ENCODE results near the gene SLC6A3.

SLC6A3 gene

GRCh38 chr5:1405539-1406530 is 39.4 kb downstream of the SLC6A3 start:
- TF ChIP-seq CTCF (IDR thresholded peaks at IDR 0.05; ENCODE audit: control insufficient read depth, extremely low read depth, insufficient read depth): no peak
- H3K4me3 ChIP-seq (ENCODE audit: low read depth, low read length): no peak overlapping the region
- DNase-seq (ENCODE audit: low read depth): no peak

- TF ChIP-seq CTCF (IDR thresholded peaks at IDR 0.05; ENCODE audit: control insufficient read depth, extremely low read depth, insufficient read depth): no peak
- no peak for DNase-seq (ENCODE audit: low read depth)
- H3K4me3 ChIP-seq (ENCODE audit: low read depth, low read length): no peak overlapping the region
These were observed 40.1 kb downstream of the SLC6A3 start for GRCh38 chr5:1405121-1405520.

GRCh38 chr5:1404062-1404461 is 41.2 kb downstream of the SLC6A3 start:
- no peak for TF ChIP-seq CTCF (IDR thresholded peaks at IDR 0.05; ENCODE audit: control insufficient read depth, extremely low read depth, insufficient read depth)
- no peak for DNase-seq (ENCODE audit: low read depth)
- no peak overlapping the region for H3K4me3 ChIP-seq (ENCODE audit: low read depth, low read length)

- TF ChIP-seq CTCF (IDR thresholded peaks at IDR 0.05; ENCODE audit: control insufficient read depth, extremely low read depth, insufficient read depth): no peak
- H3K4me3 ChIP-seq (ENCODE audit: low read depth, low read length): no peak overlapping the region
- no peak for DNase-seq (ENCODE audit: low read depth)
These were observed 42.5 kb downstream of the SLC6A3 start for GRCh38 chr5:1402611-1403255.

- no peak for TF ChIP-seq CTCF (IDR thresholded peaks at IDR 0.05; ENCODE audit: control insufficient read depth, extremely low read depth, insufficient read depth)
- H3K4me3 ChIP-seq (ENCODE audit: low read depth, low read length): no peak overlapping the region
- no peak for DNase-seq (ENCODE audit: low read depth)
These were observed 43.6 kb downstream of the SLC6A3 start for GRCh38 chr5:1401536-1402138.

- no peak overlapping the region for H3K4me3 ChIP-seq (ENCODE audit: low read depth, low read length)
- TF ChIP-seq CTCF (IDR thresholded peaks at IDR 0.05; ENCODE audit: control insufficient read depth, extremely low read depth, insufficient read depth): no peak
- DNase-seq (ENCODE audit: low read depth): no peak
These were observed 44.3 kb downstream of the SLC6A3 start for GRCh38 chr5:1400936-1401335.
